ENCODE results near the gene KIAA0825. TPM values are rescaled to one million over a fixed set of nuclear protein-coding genes. Genes with fewer than 3 reads are reported as not detected.
A peak's percentile ranks its signal among the peaks of the same experiment; 100 is the strongest.

The KIAA0825 gene
- total and polyA plus RNA-seq, 2 experiments from 2014 or later, result 3.0 to 7.0 TPM

- peaks cover 22% of the 10 kb centered on the region for H3K4me1 ChIP-seq (ENCODE audit: insufficient read depth)
- H4K20me1 ChIP-seq (ENCODE audit: insufficient read depth), result no peaks in the 10 kb centered on the region
- peaks cover 76% of the 10 kb centered on the region for H3K79me2 ChIP-seq (ENCODE audit: insufficient read depth)
- H3K9ac ChIP-seq, result no peak overlapping the region
- peak overlapping the region; percentile 98; the same call in 1 of the 2 replicates for H3K4me3 ChIP-seq
- no peaks in the 10 kb centered on the region for H3K27me3 ChIP-seq (replicated peaks; ENCODE audit: insufficient read depth)
- H3K9me3 ChIP-seq (ENCODE audit: low read depth), result no peaks in the 10 kb centered on the region
- H3K4me2 ChIP-seq (ENCODE audit: unreplicated experiment), result peak overlapping the region; percentile 96
- in situ Hi-C loops (cut with MboI), result no loop called here
- no peak overlapping the region for H3K27ac ChIP-seq
- H3K36me3 ChIP-seq (ENCODE audit: low read depth), result no peaks in the 10 kb centered on the region
- no peak for DNase-seq
- H2AFZ ChIP-seq, result 0 out of 2 replicates have a peak overlapping the region, but pooled peaks have one; percentile 3
- WGBS, 2 experiments (ENCODE audit: low coverage in 1 of 2, low lambda C conversion rate in 2 of 2, missing lambda C conversion rate in 2 of 2), result 98 to 99% methylated on average over 5 of the region's 5 CpGs
- peaks cover 17% of the 10 kb centered on the region; the same call in 1 of the 2 replicates for H3F3A ChIP-seq (ENCODE audit: insufficient read depth)
- H3K9me2 ChIP-seq (ENCODE audit: insufficient read depth), result no peaks in the 10 kb centered on the region
- TF ChIP-seq EZH2 (IDR thresholded peaks at IDR 0.05; ENCODE audit: insufficient read depth, poor library complexity, severe bottlenecking) (no peak), EZH2phosphoT487 (IDR thresholded peaks at IDR 0.05; ENCODE audit: insufficient read depth, low read depth) (no peak)
Observed at GRCh38 chr5:94620256-94620655, 1.9 kb upstream of the KIAA0825 start.

- in situ Hi-C loops (cut with MboI), result no loop called here
- Histone ChIP-seq H3K4me2 (ENCODE audit: unreplicated experiment) (peak overlapping the region; percentile 96), H3K36me3 (ENCODE audit: low read depth) (no peaks in the 10 kb centered on the region), H2AFZ (peak overlapping the region; percentile 99), H3K79me2 (ENCODE audit: insufficient read depth) (peaks cover 68% of the 10 kb centered on the region), H4K20me1 (ENCODE audit: insufficient read depth) (no peaks in the 10 kb centered on the region), H3K9me2 (ENCODE audit: insufficient read depth) (no peaks in the 10 kb centered on the region), H3K9ac (peak overlapping the region; percentile 77), H3K4me1 (ENCODE audit: insufficient read depth) (peaks cover 16% of the 10 kb centered on the region), H3F3A (ENCODE audit: insufficient read depth) (peaks cover 17% of the 10 kb centered on the region; the same call in 1 of the 2 replicates), H3K4me3 (peak overlapping the region; percentile 98), H3K9me3 (ENCODE audit: low read depth) (no peaks in the 10 kb centered on the region), H3K27me3 (replicated peaks; ENCODE audit: insufficient read depth) (no peaks in the 10 kb centered on the region), H3K27ac (peak overlapping the region; percentile 68)
- TF ChIP-seq EZH2 (IDR thresholded peaks at IDR 0.05; ENCODE audit: insufficient read depth, poor library complexity, severe bottlenecking) (no peak), EZH2phosphoT487 (IDR thresholded peaks at IDR 0.05; ENCODE audit: insufficient read depth, low read depth) (no peak)
- peak; percentile 83 for DNase-seq
- 0 to 2% methylated on average over 23 of the region's 23 CpGs for WGBS, 2 experiments (ENCODE audit: low coverage in 1 of 2, low lambda C conversion rate in 2 of 2, missing lambda C conversion rate in 2 of 2)
Observed at GRCh38 chr5:94618029-94618492, 343 bp downstream of the KIAA0825 start.

GRCh38 chr5:94615862-94616261 lies 2.5 kb downstream of the KIAA0825 start:
- H3K27ac ChIP-seq, result no peak overlapping the region
- H3K9me3 ChIP-seq (ENCODE audit: low read depth), result no peaks in the 10 kb centered on the region
- H3K4me3 ChIP-seq, result no peak overlapping the region
- H3K4me1 ChIP-seq (ENCODE audit: insufficient read depth), result peaks cover 13% of the 10 kb centered on the region; the same call in 1 of the 2 replicates
- H3K27me3 ChIP-seq (replicated peaks; ENCODE audit: insufficient read depth), result no peaks in the 10 kb centered on the region
- H3K4me2 ChIP-seq (ENCODE audit: unreplicated experiment), result no peak overlapping the region
- H3K9ac ChIP-seq, result no peak overlapping the region
- no peak overlapping the region for H2AFZ ChIP-seq
- no peak for TF ChIP-seq EZH2phosphoT487 (IDR thresholded peaks at IDR 0.05; ENCODE audit: insufficient read depth, low read depth)
- no peak for TF ChIP-seq EZH2 (IDR thresholded peaks at IDR 0.05; ENCODE audit: insufficient read depth, poor library complexity, severe bottlenecking)
- WGBS, 2 experiments (ENCODE audit: low coverage in 1 of 2, low lambda C conversion rate in 2 of 2, missing lambda C conversion rate in 2 of 2), result 94 to 95% methylated on average over 3 of the region's 3 CpGs
- H3K36me3 ChIP-seq (ENCODE audit: low read depth), result no peaks in the 10 kb centered on the region
- peaks cover 49% of the 10 kb centered on the region for H3K79me2 ChIP-seq (ENCODE audit: insufficient read depth)
- in situ Hi-C loops (cut with MboI), result no loop called here
- H4K20me1 ChIP-seq (ENCODE audit: insufficient read depth), result no peaks in the 10 kb centered on the region
- no peaks in the 10 kb centered on the region for H3K9me2 ChIP-seq (ENCODE audit: insufficient read depth)
- H3F3A ChIP-seq (ENCODE audit: insufficient read depth), result peaks cover 17% of the 10 kb centered on the region; the same call in 1 of the 2 replicates
- no peak for DNase-seq

GRCh38 chr5:94614156-94614805 lies 4.1 kb downstream of the KIAA0825 start:
- H3F3A ChIP-seq (ENCODE audit: insufficient read depth), result peaks cover 17% of the 10 kb centered on the region; the same call in 1 of the 2 replicates
- no peak for DNase-seq
- in situ Hi-C loops (cut with MboI), result no loop called here
- H3K36me3 ChIP-seq (ENCODE audit: low read depth), result no peaks in the 10 kb centered on the region
- peaks cover 33% of the 10 kb centered on the region for H3K79me2 ChIP-seq (ENCODE audit: insufficient read depth)
- H3K9me2 ChIP-seq (ENCODE audit: insufficient read depth), result no peaks in the 10 kb centered on the region
- WGBS, 2 experiments (ENCODE audit: low coverage in 1 of 2, low lambda C conversion rate in 2 of 2, missing lambda C conversion rate in 2 of 2), result 71 to 74% methylated on average over 2 of the region's 2 CpGs
- H4K20me1 ChIP-seq (ENCODE audit: insufficient read depth), result no peaks in the 10 kb centered on the region
- no peaks in the 10 kb centered on the region for H3K27me3 ChIP-seq (replicated peaks; ENCODE audit: insufficient read depth)
- H3K4me1 ChIP-seq (ENCODE audit: insufficient read depth), result peaks cover 5% of the 10 kb centered on the region; the same call in 1 of the 2 replicates
- H3K27ac ChIP-seq, result no peak overlapping the region
- H3K9ac ChIP-seq, result no peak overlapping the region
- no peak overlapping the region for H2AFZ ChIP-seq
- H3K4me2 ChIP-seq (ENCODE audit: unreplicated experiment), result no peak overlapping the region
- TF ChIP-seq EZH2 (IDR thresholded peaks at IDR 0.05; ENCODE audit: insufficient read depth, poor library complexity, severe bottlenecking), result no peak
- no peak for TF ChIP-seq EZH2phosphoT487 (IDR thresholded peaks at IDR 0.05; ENCODE audit: insufficient read depth, low read depth)
- H3K4me3 ChIP-seq, result no peak overlapping the region
- no peaks in the 10 kb centered on the region for H3K9me3 ChIP-seq (ENCODE audit: low read depth)
